HG03342 (cell line): Measurements from ENCODE around the gene ADPRH.
A peak's percentile ranks its signal among the peaks of the same experiment; 100 is the strongest.

ENCODE experiments used
- ATAC-seq: cut with Tn5 transposase; IDR thresholded peaks from one replicate; pipeline ENCODE4 v1.9.1; 2021; ENCODE audit warnings: mild to moderate bottlenecking, moderate library complexity; ENCODE audit not compliant: unreplicated experiment

ADPRH gene

GRCh38 chr3:119627461-119627860 is 48.2 kb downstream of the ADPRH start:
- no peak for ATAC-seq

GRCh38 chr3:119628390-119628789 is 49.1 kb downstream of the ADPRH start:
- ATAC-seq, result peak; percentile 62

- peak; percentile 34 for ATAC-seq
Measured at GRCh38 chr3:119628816-119629445, 49.6 kb downstream of the ADPRH start.

- no peak for ATAC-seq
Measured at GRCh38 chr3:119630128-119630879, 51.0 kb downstream of the ADPRH start.

- ATAC-seq, result no peak
Measured at GRCh38 chr3:119630880-119631329, 51.6 kb downstream of the ADPRH start.

- no peak for ATAC-seq
Measured at GRCh38 chr3:119631516-119631915, 52.2 kb downstream of the ADPRH start.

- no peak for ATAC-seq
Measured at GRCh38 chr3:119632216-119632615, 52.9 kb downstream of the ADPRH start.

GRCh38 chr3:119632829-119633228 is 53.5 kb downstream of the ADPRH start:
- no peak for ATAC-seq

- ATAC-seq, result no peak
Measured at GRCh38 chr3:119635719-119636118, 56.4 kb downstream of the ADPRH start.

- ATAC-seq, result no peak
Measured at GRCh38 chr3:119636249-119636648, 57.0 kb downstream of the ADPRH start.

GRCh38 chr3:119636891-119637611 is 57.8 kb downstream of the ADPRH start:
- no peak for ATAC-seq

GRCh38 chr3:119637679-119638477 is 58.6 kb downstream of the ADPRH start:
- ATAC-seq, result peak; percentile 38
